ENCODE data around the gene TTC38.

GRCh38 chr22:46296257-46297150 is 28.7 kb downstream of the TTC38 start, which contains the start of gene GTSE1:
- TF ChIP-seq EZH2phosphoT487 (IDR thresholded peaks at IDR 0.05; ENCODE audit: insufficient read depth, low read depth) (no peak), EZH2 (IDR thresholded peaks at IDR 0.05; ENCODE audit: insufficient read depth, poor library complexity, severe bottlenecking) (no peak)
